GM19238 (cell line): ENCODE results near the gene SLC38A4.
"Not testable (repeated sequence)": the region's sequence is repeated elsewhere in the genome, so short reads cannot be mapped to it uniquely, and the experiment has no call there.

Experiments
- DNase-seq: peaks from one replicate; pipeline ENCODE4 v3.0.0; 2011; ENCODE audit warnings: low spot score; ENCODE audit not compliant: insufficient read length

The SLC38A4 gene

DNA sequence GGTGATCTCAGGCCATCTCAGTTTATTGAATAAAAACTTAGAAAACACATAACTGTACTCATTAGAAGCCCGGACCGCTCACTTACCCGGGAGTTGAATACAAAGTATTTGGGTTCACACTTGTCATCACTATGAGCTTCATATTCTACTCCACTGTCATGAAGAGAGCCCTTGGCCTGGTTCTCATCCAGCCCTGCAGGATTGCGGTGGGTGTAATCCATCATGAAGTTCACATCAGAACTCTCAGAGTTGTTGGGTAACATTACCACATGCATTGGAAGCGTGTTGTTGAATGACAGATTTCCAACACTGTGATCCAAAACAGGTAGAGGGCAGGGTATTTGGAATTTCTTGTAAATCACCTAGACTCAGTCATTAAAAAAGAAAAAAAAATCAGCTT, 47.4 kb downstream of the SLC38A4 start:
- no peak for DNase-seq

DNA sequence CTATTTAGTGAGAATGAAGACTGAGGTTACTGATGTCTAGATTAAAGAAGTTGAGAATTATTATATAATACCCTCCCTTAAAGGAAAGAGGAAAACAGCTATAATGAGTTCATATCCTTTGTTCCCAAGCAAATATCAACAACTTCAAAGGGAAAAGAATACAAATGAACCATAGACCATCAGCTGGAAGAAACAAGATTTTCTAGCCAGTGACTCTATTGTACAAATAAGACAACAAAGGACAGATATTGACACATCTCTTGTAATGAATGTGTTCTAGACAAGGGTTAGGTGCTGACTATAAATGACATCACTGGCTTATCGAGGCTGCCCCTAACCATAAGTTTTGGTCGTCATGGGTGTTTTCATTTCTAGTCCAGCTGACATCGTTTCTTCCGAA, 48.2 kb downstream of the SLC38A4 start:
- no peak for DNase-seq

DNA sequence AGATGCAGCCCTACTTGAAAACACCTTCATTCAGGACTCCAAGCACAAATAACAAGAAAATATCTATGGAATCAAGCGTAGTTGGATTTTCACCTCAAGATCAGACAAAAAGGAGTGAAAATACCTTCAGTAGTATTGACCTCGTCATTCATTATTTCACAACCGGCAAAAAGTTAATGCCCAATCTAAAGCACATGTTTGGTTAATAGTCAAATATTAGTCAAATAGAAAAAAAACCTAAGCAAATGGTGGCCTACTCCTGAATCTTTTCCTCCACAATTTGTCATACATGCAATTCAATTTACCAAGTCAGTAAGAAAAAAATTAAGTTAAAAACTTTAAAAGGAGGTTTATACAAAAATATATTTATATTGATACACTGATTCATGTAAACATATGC, 50.0 kb downstream of the SLC38A4 start:
- DNase-seq, result no peak

DNA sequence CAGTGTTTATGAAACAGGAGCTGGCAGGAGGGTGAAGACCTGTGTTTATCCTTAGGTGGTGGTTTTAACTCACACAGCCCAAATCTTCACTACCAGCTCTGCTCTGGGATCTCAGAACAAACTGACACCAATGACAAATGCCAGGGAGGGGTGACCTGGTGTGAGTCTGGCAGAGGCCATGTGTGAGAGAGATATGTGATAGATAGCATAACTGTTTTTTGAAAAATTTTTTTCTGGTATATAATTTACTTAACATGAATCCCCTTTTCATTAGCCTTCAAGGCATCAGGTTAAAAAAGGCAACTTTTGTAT, 51.5 kb downstream of the SLC38A4 start:
- no peak for DNase-seq

DNA sequence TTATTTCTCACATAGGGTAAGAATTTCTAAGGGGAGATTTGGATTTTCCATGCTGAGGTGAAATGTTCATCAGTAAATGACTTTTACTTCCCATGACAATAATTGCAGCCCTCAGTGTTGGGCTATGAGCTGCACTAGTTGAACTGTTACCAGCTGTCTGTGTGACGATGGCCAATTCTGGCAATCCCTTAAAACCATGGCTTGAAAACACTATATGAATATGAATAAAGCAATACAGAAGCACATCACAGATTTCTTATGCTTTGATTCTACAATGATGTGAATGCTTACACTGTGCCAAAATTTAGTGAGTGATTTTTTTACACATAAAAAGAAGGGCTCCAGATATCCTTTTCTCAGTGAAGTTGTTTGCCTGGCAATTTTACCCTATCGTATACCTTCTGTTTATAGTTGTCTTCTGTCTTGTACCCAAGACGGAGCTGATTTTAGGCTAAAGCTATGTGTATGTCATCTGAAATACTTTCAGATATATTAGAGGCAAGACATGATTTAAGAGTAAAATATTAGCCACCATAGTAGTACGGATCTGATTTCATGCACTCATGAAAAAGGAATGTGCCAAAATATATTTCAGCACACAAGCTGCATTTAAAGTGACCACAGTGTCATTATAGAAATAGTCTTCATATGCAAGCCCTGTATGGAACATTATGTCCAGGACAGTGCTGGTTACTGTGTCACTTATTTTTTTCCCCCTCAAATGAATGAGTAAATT, 52.0 kb downstream of the SLC38A4 start:
- no peak for DNase-seq

DNA sequence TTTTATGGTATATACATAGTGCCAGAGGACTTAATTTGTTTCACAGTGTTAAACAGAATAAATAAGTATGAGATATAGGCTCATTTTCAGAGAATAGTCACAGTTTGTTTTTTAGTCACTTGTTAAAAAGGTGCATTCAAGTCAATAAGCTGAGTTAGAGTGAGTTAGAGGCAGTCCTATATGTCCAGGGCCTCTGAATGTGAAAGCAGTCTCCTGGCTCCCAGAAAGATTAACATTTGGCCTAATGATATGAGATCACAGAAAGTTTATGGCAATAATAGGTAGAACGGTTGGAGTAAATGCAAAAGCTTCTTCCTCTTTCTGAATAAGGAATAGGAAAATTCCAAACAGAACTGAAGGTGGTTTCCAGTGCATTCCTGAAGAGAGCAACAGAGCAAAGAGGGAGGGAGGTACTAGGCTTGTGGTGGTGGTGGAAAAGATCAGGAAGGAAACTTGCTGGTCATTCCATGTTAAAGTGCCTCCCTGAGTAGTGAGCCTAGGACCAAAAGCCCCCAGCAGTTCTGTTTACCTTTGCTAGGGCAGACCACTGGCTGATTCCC, 54.4 kb downstream of the SLC38A4 start:
- no peak for DNase-seq

DNA sequence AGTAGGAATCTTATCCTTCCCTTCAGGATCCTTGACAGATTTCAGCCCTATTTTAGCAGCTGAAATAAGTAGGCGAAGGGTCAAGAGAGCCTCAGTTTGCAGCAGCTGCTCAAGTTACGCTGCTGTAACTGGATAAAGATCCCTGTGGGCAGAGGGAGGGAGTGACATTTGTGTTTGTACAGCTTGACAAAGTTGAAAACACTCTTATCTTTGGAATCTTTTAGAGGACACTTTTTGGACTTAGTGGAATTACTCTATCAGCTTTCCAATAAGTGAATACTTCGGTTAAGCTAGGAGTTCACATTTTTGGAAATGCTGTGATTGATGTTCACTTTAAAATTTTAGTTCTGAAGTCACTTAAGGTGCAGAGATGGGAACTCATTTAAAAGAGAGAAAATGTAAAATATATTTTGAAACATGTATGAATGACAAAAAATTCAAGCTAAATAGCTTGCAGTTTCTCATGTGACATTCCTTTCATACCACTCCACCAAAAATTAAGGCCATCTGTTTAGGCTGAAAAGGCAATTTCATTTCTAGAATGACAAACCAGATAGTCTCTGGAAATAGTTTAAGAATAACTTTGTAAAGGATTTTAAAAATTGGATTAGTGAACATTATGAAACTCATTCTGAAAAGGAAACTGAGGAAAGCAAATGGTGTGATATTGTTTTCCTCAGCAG, 55.2 kb downstream of the SLC38A4 start:
- DNase-seq, result no peak

DNA sequence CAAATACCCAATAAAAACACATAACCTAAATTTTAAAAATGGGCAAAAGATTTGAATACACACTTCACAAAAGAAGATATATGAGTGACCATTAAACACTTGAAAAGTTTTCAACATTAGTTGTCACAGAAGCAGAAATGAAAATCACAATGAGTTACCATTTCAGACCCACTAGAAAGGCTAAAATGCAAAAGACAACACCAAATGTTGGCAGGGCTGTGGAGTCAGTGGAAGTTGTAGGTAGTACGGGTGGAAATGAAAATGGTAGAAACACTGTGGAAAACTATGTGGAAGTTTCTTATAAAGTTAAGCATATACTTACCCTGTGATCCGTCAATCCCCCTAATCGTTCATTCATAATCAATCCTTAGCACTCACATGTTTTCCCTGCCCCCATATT, 61.8 kb downstream of the SLC38A4 start:
- DNase-seq, result no peak

DNA sequence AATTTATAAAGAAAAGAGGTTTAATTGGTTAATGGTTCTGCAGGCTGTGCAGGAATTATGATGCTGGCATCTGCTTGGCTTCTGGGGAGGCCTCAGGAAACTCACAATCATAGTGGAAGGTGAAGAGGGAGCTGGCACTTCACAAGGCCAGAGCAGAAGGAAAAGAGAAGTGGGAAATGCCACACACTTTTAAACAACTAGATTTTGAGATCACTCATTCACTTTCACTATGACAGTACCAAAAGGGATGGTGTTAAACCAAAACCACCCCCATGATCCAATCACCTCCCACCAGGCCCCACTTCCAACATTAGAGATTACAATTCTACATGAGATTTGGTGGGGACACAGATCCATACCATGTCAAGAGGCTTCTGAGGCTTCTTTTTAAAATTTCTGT, 62.6 kb downstream of the SLC38A4 start:
- no peak for DNase-seq

DNA sequence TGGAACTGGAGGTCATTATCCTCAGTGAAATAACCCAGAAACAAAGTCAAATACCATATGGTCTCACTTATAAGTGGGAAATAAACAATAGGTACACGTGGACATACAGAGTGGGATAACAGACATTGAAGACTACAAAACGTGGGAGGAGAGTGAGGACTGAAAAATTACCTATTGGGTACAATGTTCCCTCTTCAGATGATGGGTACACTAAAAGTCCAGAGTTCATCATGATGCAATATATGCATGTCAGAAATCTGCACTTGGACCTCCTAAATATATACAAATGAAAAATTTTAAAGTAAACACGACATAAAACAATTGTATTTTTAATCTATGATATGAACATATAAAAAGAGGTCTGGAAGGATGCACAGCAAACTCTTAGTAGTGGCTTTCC, 71.2 kb downstream of the SLC38A4 start:
- DNase-seq, result no peak

DNA sequence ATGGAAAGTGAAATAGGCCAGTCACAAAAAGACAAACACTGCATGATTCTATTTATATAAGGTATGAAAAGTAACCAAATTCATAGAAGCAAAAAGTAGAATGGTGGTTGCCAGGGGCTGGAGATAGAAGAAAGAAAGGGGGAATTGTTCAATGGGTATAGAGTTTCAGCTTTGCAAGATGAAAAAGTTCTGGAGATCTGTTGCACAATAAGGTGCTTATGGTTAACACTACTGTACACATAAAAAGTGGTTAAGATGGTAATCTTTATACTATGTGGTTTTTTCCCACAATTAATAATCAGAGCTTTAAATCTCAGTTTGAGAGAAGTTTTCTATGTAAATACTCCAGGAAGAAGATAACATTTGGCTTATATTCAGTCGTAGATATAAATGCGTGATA, 73.4 kb downstream of the SLC38A4 start:
- no peak for DNase-seq

DNA sequence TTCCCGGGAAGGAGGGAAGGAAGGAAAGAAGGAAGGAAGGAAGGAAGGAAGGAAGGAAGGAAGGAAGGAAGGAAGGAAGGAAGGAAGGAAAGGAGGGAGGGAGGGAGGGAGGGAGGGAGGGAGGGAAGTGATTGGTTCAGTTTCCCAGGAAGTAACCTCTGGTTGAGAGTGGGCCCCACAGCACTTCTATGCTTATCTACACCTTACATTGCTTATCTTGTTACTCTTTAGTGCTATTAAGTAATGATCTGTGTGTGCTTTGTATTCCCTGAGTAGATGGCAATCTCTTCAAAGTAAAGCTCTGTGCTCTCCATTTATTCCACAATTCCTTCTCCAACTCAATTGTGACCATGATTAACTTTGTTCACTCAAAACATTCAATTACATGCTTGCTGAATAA, 74.6 kb downstream of the SLC38A4 start:
- DNase-seq, result no peak

DNA sequence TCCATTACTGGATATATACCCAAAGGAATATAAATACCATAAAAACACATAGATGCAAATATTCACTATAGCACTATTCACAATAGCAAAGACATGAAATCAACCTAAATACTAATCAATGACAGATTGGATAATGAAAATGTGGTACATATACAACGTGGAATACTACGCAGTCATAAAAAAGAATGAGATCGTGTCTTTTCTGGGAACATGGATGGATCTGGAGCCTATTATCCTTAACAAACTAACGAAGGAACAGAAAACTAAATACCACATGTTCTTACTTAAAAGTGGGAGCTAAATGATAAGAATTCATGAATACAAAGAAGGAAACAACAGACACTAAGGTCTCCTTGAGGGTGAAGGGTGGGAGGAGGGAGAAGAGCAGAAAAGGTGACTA, 76.5 kb downstream of the SLC38A4 start:
- no peak for DNase-seq

DNA sequence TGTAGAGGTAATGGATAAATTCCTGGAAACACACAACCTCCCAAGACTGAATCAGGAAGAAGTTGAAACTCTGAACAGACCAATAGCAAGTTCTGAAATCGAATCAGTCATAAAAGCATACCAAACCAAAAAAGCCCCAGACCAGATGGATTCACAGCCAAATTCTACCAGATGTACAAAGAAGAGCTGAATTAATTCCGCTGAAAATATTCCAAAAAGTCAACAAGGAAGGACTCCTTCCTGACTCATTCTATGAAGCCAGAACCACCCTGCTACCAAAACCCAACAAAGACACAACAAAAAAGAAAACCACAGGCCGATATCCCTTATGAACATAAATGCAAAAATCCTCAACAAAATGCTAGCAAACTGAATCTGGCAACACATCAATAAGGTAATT, 81.5 kb downstream of the SLC38A4 start:
- DNase-seq, result no peak

DNA sequence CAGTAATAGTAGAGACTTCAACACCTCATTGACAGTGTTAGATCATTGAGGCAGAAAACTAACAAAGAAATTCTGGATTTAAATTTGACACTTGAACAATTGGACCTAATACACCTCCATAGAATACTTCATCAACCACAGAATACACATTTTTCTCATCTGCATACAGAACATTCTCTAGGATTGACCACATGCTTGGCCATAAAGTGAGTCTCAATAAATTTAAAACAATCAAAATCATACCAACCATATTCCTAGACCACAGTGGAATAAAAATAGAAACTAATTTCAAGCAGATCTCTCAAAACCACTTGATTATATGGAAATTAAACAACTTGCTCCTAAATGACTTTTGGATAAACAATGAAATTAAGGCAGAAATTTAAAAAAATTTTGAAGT, 82.3 kb downstream of the SLC38A4 start:
- DNase-seq, result no peak

DNA sequence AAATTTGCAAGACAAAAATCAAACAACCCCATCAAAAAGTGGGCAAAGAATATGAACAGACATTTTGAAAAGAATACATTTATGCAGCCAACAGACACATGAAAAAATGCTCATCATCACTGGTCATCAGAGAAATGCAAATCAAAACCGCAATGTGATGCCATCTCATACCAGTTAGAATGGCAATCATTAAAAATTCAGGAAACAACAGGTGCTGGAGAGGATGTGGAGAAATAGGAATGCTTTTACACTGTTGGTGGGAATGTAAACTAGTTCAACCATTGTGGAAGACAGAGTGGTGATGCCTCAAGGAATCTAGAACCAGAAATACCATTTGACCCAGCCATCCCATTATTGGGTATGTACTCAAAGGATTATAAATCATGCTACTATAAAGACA, 83.5 kb downstream of the SLC38A4 start:
- not testable (repeated sequence) for DNase-seq

DNA sequence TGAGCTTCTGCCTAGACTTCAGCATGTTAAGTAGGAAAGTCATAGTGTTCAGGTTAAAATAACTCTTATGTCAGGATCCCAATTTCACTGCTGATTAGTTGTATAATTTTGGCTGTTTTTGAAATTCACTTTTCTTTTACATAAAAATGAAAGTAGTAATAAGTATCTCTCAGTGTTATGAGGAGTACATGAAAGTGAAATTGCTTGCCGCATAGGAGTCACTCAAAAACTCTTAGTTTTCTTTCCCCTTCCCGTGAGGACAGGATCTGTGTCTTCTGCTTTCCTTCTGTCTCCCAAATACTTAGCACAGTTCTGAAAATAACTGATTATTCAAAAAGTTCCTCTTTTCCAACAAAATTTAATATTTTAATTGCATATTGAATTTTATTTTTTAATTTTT, 100.5 kb downstream of the SLC38A4 start:
- no peak for DNase-seq

DNA sequence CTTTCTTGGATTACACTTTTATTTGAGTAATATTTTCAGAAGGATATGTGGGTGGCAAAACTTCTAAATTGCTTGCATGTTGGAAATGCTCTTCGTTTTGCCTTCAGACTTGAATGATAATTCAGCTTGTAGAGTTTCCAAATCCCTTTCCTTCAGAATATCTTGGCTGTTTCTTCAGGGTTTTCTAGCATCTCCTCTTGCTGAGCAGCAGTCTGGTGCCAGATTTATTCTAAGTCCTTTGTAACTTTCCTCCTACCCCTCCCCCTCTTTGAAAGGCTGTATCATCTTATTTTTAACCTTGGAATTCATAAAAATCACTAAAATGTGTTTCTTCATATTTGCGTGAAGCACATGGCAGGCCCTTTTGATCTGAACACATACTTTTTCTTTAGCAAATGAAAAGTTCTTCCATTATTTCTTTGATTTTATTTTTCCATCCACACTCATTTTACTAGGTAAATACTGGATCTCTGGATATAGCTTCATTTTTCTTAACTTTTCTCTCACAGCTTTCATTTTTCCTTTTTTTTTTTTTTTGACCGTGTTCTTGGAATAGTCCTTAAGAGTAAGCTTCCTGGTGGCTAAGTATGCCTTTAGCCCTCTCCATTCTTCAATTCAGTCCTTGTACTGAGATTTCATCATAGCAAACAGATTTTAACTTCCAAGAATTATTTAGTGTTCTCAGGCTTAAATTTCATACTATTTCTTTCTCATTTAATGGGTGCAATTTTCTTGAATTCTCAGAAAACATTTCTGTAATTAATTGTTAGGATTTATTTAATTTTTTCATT, 102.0 kb downstream of the SLC38A4 start:
- no peak for DNase-seq

DNA sequence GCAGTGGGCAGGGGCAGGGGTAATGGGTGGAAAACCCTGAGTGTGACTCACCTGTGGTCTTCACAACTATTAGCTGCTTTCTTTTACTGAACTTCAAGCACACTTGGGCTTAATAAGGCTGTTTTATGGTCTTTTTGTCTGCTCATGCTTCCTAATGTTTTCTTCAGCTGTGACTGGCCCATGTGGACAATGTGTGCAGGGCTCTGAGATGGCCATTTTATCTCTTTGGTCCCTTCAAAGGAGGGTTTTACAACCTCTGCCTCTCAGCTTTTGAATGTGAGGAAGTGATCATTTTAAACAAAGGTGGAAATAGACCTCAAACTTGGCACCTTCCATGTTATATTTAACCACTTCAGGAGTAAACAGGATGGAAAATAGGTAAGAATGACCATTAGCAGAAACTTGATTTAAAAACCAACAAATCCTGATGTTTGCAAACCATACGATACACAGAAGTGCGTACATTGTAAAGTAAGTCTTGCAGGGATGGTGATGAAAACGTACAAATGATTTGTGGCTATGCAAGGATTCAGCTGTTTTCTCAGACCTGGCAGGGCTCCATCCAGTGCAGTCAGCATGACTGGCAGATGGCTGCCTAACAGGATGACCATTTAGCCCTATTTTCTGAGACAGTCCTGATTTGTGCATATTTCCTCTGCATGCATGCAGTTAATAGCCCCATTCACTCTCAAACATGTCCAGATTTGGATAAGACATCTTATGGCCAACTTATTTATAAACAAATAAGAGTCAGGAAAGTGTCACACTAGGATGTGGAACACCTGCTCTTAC, 103.2 kb downstream of the SLC38A4 start:
- DNase-seq, result no peak

DNA sequence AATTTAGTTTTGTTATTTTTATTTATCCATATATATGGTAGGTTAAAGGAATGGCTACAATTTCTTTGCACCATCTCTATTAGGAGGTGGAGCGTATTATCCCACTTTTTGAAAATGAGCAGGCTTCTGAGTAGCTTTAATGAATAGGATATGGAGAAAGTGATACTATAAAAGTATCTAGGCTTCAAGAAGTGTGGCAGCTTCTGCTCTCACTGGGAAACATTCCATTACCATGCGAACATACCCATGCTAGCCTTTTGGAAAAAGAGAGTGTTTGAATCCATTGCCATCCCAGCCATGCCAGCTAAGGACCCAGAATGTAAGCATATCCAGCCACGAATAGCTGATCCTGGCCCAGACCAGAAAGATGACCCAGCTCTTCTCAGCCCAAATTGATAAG, 107.3 kb downstream of the SLC38A4 start:
- no peak for DNase-seq

DNA sequence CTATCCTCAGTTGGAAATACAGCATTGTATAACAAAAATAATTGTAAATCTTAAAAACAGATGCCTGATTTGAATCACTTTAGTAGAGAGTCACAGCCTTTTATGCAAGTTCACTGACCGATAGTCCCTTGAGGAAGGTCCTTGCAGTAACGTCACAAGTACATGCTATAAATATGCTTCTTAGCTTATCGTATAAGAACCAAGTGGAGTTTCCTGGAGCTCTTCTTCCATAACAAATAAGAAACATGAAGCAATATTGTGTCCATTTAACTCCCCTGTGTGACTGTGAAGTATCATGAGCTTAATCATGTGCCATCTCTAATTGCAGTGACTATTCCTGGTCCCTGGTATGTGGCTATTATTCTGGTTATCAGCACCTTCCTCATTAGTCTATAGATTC, 107.9 kb downstream of the SLC38A4 start:
- no peak for DNase-seq

DNA sequence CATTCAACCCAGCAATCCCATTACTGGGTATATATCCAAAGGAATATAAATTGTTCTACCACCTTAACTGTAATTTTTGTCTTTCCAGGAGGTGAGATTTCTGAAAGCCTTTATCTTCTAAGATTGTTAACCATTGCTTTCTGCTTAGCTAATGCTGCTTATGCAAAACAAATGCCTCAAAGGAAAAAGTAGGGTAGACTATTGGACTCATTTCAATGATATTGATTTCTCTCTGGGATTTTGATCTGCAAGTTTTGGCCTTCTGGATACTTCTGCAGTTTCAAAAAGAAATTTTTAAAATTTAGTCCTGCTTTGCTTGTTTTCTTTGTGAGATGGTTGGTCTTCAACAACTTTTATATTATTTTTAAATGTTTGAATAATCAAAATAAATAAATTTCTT, 108.6 kb downstream of the SLC38A4 start:
- no peak for DNase-seq
